Activated T-cell treated with anti-CD3 and anti-CD28 coated beads, Interleukin-2, amount 50 U/mL, for 48 hours (primary cell): Measurements from ENCODE around the gene TMEM192.
"Not testable (repeated sequence)": the region's sequence is repeated elsewhere in the genome, so short reads cannot be mapped to it uniquely, and the experiment has no call there.

Source experiments
- DNase-seq, 2 experiments: peaks; one replicate each; pipeline ENCODE4 v3.0.0-alpha.2; 2020

The TMEM192 gene

DNA sequence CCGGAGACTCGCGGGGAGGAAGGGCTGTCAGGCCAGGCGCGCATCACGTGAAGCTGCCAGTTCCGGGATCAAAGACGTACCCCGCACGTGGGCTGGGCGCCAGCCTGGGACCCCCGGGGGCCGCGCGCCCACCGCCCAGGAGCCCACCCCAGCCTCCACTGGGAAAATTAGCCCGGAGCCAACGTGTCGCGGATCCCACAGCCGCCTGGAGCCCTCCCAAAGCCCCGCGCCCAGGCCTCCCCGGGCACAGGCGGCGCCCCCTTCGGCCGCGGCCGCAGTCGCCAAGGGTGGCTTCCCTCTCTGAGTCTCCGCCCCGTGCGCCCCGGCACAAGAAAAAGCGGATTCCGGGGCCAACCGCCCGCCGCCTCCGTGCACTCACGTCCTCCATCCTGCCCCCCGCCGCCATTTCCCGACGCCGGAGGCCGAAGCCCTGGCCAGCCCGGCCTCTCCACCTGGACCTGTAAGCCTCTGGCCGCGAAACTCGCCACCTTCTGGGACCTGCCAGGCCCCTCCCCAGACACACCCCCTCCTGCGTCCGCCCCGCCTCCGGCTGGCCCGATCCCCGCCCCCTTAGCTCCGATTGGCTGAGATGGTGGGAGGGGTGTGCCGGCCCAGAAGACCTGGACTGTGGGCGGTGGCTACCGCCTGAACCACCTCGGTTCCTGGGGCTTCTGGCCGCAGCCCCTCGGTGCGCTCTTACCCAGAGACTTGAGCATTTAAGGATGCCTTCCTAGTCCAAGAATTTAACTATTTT lies at the start of gene TMEM192:
TMEM192 (minus strand) TSS at position 493 of the 754 bp plus-strand sequence; CDS start at position 406, 87 bp downstream.
- peak; percentile 94 to 95 for DNase-seq

DNA sequence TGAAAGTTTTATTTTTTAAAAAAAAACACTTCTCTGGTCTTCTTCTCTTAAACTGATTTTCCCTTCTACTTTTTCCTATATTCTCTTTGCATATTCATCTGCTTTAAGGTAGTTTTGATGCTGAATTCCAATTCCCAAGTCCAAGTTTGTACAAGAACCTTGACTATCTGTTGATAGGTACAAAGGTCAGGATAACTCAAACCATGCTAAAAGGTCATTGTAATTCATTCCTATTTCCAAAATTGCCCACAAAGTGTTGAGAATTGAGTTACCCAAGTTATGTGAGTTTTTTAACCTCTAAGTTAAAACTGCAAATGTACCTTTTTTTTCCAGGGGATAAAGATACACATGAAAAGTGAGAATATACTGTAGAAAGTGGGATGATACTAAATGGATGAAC lies 46.1 kb upstream of the TMEM192 start:
- no peak for DNase-seq

DNA sequence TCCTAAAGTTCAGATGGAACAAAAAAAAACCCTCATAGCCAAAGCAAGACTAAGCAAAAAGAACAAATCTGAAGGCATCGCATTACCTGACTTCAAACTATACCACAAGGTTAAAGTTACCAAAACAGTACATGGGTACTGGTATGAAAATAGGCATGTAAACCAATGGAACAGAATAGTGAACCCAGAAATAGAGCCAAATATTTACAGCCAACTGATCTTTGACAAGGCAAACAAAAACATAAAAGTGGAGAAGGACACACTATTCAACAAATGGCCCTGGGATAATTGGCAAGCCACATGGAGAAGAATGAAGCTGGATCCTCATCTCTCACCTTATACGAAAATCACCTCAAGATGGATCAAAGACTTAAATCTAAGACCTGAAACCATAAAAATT lies 44.2 kb upstream of the TMEM192 start:
- DNase-seq, result no peak

DNA sequence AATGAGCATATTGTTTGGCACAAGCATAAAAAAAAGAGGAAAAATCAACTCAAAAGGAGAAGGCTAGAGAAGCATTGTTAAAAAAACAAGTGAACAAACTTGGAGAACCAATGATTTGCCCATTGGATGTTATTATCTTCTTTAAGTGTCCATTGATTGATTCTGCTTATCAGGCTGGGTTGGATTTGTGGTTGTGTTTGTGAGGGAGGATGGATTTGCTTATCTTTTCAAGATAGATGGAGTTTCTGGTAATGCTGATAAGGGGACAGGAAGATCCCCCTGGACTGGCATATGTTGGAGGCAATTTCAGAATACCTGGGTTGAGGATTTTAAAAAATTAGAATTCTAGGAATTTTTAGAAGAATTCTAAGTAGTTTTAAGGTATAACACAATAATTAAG lies 41.8 kb upstream of the TMEM192 start:
- DNase-seq, result no peak

DNA sequence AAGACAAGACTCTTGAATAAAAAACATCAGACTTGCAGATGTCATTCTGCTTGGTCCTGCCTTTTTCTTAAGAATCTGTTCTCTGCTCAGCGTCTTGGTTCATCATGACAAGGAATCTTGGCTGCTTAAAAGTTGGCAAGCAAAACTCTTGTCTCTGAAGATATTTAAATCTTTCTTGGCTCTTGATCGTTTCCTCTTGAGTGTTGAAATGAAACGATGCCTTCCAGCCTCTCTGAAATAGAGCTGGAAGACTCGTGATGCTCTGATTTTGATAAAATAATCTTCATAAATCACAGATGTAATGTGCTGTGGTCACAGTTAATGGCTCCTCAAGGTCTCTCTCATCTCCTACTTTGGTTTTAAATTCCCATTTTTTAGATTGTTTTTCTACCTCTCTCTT lies 39.9 kb upstream of the TMEM192 start:
- DNase-seq, result no peak

DNA sequence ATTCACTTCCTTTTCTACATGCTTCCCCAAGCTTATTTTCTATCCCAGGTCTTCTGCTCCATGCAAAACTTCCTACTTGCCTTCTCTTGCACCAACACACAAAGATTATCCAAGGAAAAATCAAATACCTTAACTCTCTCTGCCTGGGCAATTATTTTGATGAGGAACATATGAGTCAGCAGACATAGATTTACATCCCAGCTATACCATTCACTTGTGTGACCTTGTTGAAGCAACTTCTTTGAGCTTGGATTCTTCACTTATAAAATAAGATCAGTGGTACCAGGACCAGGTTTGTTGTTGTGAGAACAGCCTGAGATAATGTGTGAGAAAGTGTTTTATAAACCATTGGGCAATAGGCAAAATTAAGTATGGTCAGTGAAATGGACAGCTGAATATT lies 39.1 kb upstream of the TMEM192 start:
- no peak for DNase-seq

DNA sequence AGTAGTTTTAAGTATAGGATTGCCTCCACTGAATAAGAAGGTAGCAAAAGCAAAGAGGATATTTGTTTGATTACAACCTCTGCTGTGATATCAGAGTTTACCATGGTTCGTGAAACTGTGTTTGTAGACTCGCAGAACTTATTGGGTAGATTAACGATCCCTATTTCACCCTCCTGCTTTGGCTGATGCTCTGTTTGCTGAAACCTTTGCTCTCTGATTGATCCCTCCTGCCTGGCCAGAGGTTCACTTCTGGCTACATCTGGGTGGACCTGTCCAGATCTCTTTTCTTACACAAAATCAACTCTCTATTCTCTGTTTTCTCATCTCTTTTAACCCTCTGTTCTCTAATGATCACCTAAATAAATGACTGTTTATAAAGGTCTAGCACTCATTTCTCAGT lies 37.9 kb upstream of the TMEM192 start:
- no peak for DNase-seq

DNA sequence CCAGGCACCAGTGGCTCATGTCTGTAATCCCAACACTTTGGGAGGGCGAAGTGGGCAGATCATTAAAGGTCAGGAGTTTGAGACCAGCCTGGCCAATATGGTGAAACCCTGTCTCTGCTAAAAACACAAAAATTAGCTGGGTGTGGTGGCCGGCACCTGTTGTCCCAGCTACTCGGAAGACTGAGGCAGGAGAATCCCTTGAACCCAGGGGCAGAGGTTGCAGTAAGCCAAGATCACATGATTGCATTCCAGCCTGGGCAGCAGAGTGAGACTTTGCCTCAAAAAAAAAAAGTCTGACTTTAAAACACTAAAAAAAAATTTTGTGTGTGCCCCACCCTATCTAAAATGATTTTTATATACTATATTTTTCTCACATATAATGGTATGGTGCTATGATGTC lies 26.2 kb upstream of the TMEM192 start:
- DNase-seq, result no peak

DNA sequence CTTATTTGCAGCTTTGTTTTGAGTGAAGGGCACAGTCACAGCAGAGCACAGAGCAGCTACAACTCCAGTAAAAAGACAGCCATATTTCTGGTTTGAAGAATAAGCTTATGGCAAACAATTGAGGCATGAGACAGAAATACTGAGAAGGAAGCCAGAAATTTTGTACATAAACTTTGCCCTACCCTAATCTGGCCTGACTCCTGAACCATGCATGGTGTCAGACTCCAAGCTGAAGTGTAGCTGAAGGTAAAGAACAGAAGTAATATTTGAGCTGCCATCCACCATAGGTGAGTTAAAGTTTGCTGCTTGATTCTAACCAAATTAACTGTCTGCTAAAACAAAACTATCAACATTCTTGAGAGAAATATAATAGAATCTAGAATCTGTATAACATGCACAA lies 24.5 kb upstream of the TMEM192 start:
- DNase-seq, result no peak

DNA sequence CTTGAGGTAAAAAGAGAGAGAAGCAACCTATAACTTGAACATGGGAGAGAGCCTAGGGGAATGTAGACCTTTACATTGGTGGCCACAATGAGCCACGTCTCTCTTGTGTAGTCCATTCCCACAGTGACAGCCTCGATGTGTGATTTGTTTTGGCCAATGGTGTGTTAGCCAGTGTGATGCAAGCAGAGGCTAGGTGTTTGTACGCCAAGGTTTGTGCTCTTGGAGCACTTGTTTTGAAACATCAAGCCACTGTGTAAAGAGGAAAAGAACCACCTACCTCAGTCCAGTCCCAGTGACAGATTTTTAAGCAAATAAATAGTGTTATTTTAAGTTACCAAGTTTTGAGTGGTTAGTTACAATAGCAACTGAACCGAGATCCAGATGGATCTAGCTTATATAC lies 23.9 kb upstream of the TMEM192 start:
- no peak for DNase-seq

DNA sequence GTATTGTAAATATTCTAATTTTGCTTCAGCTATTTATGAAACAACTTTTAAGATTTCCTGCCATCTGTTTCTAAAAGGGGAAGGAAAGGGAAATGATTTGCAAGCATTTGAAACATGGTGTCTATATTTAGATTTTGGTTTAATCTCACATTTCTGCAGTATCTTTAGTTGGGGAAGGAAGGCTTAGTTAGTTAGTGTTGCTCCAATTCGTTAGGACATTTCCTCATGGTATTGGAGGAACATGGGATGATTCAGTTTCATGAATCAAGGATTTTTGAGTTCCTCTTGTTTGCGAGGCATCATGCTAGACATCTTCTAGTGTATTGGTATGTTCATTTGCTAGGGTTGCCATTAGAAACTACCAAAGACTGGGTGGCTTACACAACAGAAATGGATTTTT lies 20.5 kb upstream of the TMEM192 start:
- no peak for DNase-seq

DNA sequence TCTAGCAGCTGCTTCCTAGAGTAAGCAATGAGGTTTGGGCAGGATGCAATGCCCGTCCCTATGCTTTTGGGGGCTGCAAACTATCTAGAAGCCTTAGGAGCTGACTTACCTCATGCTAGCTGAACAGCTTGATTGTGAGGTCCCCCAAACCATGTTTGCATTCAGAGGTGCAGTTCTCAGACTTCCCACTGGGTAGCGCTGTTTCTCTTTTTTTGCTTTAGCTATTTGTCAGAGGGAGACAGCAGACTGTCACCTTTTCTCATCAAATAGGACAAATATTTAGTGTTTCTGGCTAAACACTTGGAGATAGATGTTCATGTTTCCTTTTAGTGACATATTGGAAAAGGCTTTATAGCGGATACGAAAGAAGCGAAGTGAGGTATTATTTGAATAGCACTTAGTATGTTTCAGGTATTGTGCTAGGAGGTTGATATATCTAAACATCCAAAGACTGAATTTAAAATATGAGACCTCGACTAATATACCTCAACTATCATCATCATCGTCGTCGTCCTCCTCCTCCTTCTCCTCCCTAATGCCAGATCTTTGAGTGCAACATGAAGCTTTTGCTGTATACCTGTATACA lies 18.7 kb upstream of the TMEM192 start:
- DNase-seq, result peak; percentile 83 to 86

DNA sequence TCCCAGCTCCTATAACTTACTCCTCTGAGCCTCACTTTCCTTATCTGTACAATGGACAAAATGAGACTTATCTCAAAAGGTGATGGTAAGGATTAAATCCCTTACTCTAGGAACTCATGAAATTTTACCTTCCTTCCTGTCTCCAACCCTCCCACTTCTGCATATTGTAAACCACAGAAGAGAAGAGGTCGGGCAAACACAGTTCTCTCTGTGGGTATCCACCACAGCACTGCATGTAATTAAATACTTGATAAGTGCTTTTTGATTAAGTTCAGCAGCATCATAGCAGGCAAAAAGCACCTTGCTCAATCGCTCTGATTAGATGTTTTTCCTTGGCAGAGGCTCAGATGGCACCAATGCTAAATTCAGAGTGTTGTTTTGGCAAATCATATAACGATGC lies 17.3 kb upstream of the TMEM192 start:
- DNase-seq, result no peak

DNA sequence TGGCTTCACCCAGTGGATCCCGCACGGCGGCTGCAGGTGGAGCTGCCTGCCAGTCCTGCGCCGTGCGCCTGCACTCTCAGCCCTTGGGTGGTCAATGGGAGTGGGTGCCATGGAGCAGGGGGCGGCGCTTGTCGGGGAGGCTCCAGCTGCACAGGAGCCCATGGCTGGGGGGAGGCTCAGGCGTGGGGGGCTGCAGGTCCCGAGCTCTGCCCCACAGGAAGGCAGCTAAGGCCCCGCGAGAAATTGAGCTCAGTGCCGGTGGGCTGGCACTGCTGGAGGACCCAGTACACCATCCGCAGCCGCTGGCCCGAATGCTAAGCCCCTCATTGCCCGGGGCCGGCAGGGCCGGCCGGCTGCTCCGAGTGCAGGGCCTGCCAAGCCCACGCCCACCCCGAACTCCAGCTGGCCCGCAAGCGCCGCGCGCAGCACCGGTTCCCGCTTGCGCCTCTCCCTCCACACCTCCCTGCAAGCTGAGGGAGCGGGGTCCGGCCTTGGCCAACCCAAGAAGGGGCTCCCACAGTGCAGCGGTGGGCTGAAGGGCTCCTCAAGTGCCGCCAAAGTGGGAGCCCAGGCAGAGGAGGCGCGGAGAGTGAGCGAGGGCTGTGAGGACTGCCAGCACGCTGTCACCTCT lies 13.3 kb upstream of the TMEM192 start:
- not testable (repeated sequence) for DNase-seq

DNA sequence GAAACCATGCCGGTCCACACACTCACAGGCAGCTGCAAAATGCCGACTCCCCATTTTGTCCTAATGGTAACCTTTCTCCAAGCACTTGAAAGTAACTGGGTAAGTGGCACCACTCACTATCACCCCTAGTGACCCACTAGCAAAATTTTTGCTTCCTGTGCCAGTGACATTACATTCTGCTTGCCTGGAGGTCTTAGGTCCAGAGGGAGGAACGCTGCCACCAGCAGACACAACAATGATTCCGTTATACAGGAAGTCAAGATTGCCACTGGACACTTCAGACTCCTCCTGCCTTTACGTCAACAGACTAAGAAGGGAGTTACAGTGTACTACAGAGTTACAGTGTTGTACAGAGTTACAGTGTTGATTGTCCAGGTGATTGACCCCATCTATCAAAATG lies 11.8 kb upstream of the TMEM192 start:
- DNase-seq, result no peak

DNA sequence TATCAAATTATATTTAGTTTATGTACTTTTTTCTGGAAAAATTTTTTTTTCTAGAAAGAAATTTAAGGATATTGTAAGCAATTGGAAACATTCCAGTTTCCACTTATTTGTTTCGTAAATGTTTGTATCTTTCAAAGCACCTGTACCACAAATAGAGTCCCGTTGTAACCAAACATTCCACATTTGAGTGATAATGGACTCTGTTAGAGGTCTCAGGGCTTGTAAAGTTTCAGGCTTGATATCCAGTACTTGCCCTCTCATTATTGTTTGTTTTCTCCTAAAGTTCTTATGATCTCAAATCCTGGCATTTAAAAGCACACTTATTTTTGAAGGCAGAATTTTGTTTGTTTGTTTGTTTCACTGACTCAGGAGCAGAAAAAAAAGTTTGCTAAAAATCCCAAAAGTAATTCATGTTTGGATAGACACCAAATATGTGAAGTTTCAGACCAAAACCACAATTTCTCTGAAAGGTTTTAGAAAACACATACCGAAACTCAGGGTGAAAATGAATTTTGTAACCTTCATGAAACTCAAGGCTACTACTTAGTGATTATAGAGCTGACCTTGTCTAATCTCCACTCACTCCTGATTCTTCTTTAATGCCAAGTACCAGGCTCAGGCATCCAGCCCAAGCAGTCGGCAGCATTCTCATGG lies 5.7 kb upstream of the TMEM192 start:
- DNase-seq, result no peak

DNA sequence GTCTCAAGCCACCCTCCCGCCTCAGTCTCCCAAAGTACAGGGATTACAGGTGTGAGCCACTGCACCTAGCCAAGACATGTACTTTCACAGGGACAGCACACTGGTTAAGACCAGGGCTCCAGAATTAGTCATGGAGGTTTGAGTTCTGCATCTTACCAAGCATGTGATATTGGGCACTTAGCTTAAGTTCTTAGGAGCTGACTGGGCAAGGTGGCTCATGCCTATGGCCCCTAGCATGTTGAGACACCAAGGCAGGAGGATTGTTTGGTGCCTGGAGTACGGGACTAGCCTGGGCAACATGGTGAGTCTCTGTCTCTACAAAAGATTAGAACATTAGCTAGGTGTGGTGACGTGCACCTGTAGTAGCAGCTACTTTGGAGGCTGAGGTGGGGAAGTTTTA lies 2.6 kb upstream of the TMEM192 start:
- DNase-seq, result no peak

DNA sequence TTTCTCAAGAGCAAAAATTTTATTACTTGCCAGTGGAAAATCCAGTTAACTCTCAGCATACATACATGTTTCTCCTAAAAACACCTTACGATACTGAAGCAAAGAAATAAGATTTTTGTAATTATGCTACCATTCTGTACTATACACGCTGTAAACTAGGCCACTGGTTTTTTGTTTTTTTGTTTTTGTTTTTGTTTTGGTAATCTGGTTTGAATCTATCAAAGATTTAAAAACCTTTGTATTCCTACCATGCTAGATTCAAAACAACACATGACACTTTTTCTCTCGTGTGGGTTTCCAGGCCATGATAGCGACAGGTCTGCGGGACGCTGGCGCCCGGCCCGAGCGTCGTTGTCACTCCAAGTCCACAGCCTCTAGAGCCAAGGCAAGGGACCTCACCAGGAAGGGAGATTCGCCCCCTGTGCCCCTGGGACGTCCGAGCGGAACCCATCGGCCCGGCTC lies 723 bp downstream of the TMEM192 start:
- DNase-seq, result no peak

DNA sequence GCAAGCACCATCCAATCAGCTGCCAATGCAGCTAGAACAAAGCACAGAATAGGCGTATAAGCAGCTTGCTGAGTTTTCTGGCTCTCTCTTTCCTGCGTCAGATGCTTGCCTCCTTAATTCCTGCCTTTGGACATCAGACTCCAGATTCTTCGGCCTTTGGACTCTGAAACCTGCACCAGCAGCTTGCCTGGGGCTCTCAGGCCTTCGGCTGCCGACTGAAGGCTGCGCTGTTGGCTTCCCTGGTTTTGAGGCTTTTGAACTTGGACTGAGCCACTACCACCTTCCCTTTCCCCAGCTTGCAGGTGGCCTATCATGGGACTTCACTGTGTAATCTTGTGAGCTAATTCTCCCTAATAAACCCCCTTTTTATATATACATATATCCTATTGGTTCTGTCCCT lies 6.1 kb downstream of the TMEM192 start:
- no peak for DNase-seq

DNA sequence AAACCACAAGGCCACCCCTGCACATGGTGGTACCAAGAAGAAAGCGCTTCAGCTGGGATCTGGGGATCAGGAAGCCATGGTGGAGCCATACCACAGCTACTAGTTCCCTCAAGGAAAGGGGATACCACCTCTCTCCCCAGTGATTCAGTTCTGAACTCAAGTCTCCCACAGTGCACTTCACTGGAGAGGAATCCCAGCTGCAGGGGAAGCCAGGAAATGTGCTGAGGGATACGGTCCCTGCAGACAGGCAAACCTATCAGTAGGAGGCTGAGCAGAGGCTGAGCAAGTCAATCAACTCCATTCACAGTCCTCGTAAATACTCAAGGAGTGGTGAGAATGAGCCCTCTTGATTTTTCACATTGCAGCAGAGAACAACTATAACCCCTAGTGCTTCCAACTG lies 11.0 kb downstream of the TMEM192 start:
- DNase-seq, result no peak

DNA sequence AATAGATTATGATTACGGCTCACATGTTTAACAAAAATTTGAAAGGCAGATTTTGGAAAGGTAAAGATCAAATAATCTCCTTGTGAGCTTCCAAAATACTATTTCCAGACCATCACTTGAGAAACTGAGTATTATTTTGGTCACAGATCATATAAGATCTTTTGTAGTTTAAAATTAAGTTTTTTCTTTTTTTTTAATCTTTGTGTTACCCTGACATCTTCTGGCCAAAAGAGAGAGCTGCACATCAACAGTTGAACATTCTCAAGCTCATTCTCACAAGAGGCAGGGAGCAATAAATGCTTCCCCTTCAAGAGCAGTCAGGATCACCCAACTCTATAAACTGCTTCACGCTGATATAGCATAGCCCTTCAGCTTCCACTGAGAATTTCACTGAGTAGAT lies 15.9 kb downstream of the TMEM192 start:
- no peak for DNase-seq

DNA sequence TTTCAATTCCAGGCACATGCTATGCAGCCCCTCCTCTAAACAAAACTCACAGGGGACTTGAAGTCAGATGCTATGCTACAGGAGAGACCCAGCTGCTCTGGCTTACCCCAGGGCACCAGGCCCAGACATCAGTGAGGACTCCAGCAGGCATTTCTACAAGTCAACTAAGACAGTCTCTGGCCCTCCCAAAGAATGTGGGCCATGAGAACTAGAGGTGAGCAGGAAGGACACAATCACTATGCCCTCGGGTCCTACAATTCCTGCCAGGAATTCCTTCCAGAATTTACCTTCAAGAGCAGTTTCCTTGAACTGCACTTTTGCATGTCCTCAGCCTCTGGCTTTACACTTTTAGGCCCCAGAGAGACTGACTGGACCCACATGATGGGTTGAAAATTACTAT lies 17.4 kb downstream of the TMEM192 start:
- DNase-seq, result no peak

DNA sequence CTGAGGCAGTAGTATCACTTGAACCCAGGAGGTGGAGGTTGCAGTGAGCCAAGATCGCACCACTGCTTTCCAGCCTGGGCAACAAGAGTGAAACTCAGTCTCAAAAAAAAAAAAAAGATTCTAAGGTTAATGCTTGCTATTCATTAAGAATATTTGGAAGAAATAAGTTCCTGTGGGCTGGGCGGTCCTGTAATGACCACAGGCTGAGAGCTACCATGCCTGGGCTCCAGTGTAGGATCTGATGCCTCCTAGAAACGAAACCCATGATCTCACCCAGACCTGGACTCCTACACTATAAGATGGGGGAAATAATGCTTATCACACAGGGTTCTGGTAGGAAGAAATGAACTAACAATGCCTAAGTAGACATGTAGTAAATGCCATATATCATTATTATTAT lies 17.8 kb downstream of the TMEM192 start:
- no peak for DNase-seq

DNA sequence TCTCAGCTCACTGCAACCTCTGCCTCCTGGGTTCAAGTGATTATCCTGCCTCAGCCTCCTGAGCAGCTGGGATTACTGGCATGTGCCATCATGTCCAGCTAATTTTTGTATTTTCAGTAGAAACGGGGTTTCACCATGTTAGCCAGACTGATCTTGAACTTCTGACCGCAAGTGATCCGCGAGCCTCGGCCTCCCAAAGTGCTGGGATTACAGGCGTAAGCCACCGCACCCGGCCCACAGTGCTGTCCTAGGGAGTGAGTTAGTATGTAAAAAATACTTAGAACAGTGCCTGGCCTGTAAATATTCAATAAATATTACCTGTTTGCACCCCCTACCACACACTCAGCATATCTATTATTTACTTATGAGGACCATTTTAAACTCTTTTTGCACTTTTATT lies 20.5 kb downstream of the TMEM192 start:
- not testable (repeated sequence) for DNase-seq
